G401 (cell line): ENCODE measurements around the gene NQO1. TPM values are rescaled to one million over a fixed set of nuclear protein-coding genes. Genes with fewer than 3 reads are reported as not detected.
"Not testable (repeated sequence)": the region's sequence is repeated elsewhere in the genome, so short reads cannot be mapped to it uniquely, and the experiment has no call there.

Experiments used
- DNase-seq: peaks from one replicate; pipeline ENCODE4 v3.0.0-alpha.2; 2015; ENCODE audit warnings: low spot score
- in situ Hi-C: cut with HindIII; loops from 2 replicates; pipeline ENCODE4 v1.10.0; 2016; ENCODE audit warnings: low sequenced_read_pairs, mixed read lengths
- total RNA-seq: library from RNA; depleted of rRNA; stranded (reverse); fragments of >200 nt; shearing (Covaris generic); gene quantifications from 2 replicates; pipeline ENCODE4 v1.2.3, GENCODE V29; 2014

Gene NQO1
- total RNA-seq, 1 experiment from 2014 or later = 380 TPM

- in situ Hi-C loops = no loop called here
- DNase-seq = no peak
Measured at GRCh38 chr16:69745232-69745612, 18.9 kb upstream of the NQO1 start.

- no peak for DNase-seq
- in situ Hi-C loops = no loop called here
Measured at GRCh38 chr16:69744363-69745231, 18.2 kb upstream of the NQO1 start.

- peak; percentile 55 for DNase-seq
Measured at GRCh38 chr16:69741951-69742904, 15.9 kb upstream of the NQO1 start.

GRCh38 chr16:69741519-69741918 is 15.2 kb upstream of the NQO1 start:
- no peak for DNase-seq
- in situ Hi-C loops = no loop called here

More at GRCh38 chr16:69741951-69742904, 15.9 kb upstream of the NQO1 start:
- in situ Hi-C loops = no loop called here

GRCh38 chr16:69732101-69732500 is 5.7 kb upstream of the NQO1 start:
- in situ Hi-C loops = no loop called here
- no peak for DNase-seq

GRCh38 chr16:69731280-69731679 is 4.9 kb upstream of the NQO1 start:
- in situ Hi-C loops, DNase-seq: not testable (repeated sequence)

GRCh38 chr16:69729030-69729429 is 2.7 kb upstream of the NQO1 start:
- DNase-seq, in situ Hi-C loops: not testable (repeated sequence)

GRCh38 chr16:69727916-69728270 is 1.5 kb upstream of the NQO1 start:
- DNase-seq = peak; percentile 19
- in situ Hi-C loops = no loop called here

GRCh38 chr16:69725480-69726312 is 664 bp downstream of the NQO1 start:
- in situ Hi-C loops = no loop called here
- DNase-seq = no peak

- DNase-seq = peak; percentile 34
- in situ Hi-C loops = no loop called here
Measured at GRCh38 chr16:69724981-69725479, 1.3 kb downstream of the NQO1 start.

- DNase-seq = no peak
- in situ Hi-C loops = no loop called here
Measured at GRCh38 chr16:69724414-69724873, 1.9 kb downstream of the NQO1 start.

GRCh38 chr16:69721441-69721957 is 4.9 kb downstream of the NQO1 start:
- no peak for DNase-seq
- in situ Hi-C loops = no loop called here

GRCh38 chr16:69720822-69721430 is 5.4 kb downstream of the NQO1 start:
- DNase-seq = no peak
- in situ Hi-C loops = no loop called here

- in situ Hi-C loops = no loop called here
- DNase-seq = no peak
Measured at GRCh38 chr16:69718111-69718764, 8.1 kb downstream of the NQO1 start.

- DNase-seq = no peak
- in situ Hi-C loops = no loop called here
Measured at GRCh38 chr16:69717066-69717465, 9.3 kb downstream of the NQO1 start.

GRCh38 chr16:69712914-69713581 is 13.3 kb downstream of the NQO1 start:
- no peak for DNase-seq

GRCh38 chr16:69712277-69712676 is 14.1 kb downstream of the NQO1 start:
- in situ Hi-C loops = no loop called here
- no peak for DNase-seq

More at GRCh38 chr16:69712914-69713581, 13.3 kb downstream of the NQO1 start:
- in situ Hi-C loops = no loop called here
